Stimulated activated naive B cell treated with anti-CD40 and anti-IgM and Interleukin-4, amounts not matched to agents 10 μg/mL and 1 μg/mL and 100 μg/mL, for 72 hours (primary cell): ENCODE results near the gene MAP6.

ENCODE experiments used
- ATAC-seq, 2 donors: fragments of 150-1000 bp; cut with Tn5 transposase; replicated peaks; 2 replicates each; pipeline ENCODE4 v1.10.0; 2021; ENCODE audit warnings: moderate library complexity in 1 of 2
- DNase-seq: peaks from one replicate; pipeline ENCODE4 v3.0.0; 2021
- H3K27ac Mint-ChIP-seq: one replicate; pipeline ENCODE4 v1.8.0; 2022; ENCODE audit warnings: mild to moderate bottlenecking, mixed read lengths
- H3K27me3 Mint-ChIP-seq, 2 donors: one replicate each; pipeline ENCODE4 v1.8.0; 2022; ENCODE audit warnings: mixed read lengths in 2 of 2
- H3K36me3 Mint-ChIP-seq, 2 donors: one replicate each; pipeline ENCODE4 v1.8.0; 2022; ENCODE audit warnings: mixed read lengths in 2 of 2, mild to moderate bottlenecking in 1 of 2
- H3K4me1 Mint-ChIP-seq, 2 donors: one replicate each; pipeline ENCODE4 v1.8.0; 2022; ENCODE audit warnings: mixed read lengths in 2 of 2, mild to moderate bottlenecking in 1 of 2
- H3K4me3 Mint-ChIP-seq, 2 donors: one replicate each; pipeline ENCODE4 v1.8.0; 2022; ENCODE audit warnings: mild to moderate bottlenecking in 2 of 2, mixed read lengths in 2 of 2, moderate library complexity in 1 of 2
- H3K9me3 Mint-ChIP-seq, 2 donors: one replicate each; pipeline ENCODE4 v1.8.0; 2022; ENCODE audit warnings: mixed read lengths in 2 of 2, mild to moderate bottlenecking in 1 of 2

Gene MAP6

GRCh38 chr11:75570559-75571139 is 98.2 kb downstream of the MAP6 start:
- DNase-seq (no peak), ATAC-seq (no peak)
- Mint-ChIP-seq H3K27ac (no peak overlapping the region), H3K36me3 (peaks cover 49 to 59% of the 10 kb centered on the region in 2 donors), H3K9me3 (peaks cover 0 to under 1% of the 10 kb centered on the region in 2 donors), H3K4me3 (no peak overlapping the region), H3K27me3 (no peaks in the 10 kb centered on the region), H3K4me1 (peaks cover 0 to 1% of the 10 kb centered on the region in 2 donors)

DNA sequence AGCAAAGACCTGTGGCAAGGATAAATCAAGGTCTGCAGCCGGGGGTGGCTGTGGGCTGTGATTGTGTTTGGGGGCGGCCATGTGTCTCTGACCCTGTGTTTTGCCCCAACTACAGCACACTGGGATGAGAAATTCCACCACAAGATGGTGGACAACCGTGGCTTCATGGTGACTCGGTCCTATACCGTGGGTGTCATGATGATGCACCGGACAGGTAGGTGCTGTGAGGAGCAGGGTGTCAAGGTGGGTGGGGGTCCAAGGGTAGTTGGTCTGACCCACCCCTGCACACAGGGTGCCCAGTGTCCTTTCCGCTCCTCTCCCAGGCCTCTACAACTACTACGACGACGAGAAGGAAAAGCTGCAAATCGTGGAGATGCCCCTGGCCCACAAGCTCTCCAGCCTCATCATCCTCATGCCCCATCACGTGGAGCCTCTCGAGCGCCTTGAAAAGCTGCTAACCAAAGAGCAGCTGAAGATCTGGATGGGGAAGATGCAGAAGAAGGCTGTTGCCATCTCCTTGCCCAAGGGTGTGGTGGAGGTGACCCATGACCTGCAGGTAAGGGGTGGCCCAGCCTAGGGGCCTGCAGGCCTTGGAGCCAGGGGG is 100.1 kb downstream of the MAP6 start:
- no peak overlapping the region for H3K27ac Mint-ChIP-seq
- H3K36me3 Mint-ChIP-seq = peaks cover 40 to 54% of the 10 kb centered on the region in 2 donors
- H3K9me3 Mint-ChIP-seq = no peaks in the 10 kb centered on the region
- ATAC-seq = no peak
- H3K27me3 Mint-ChIP-seq = no peaks in the 10 kb centered on the region
- H3K4me1 Mint-ChIP-seq = peaks cover 2 to 11% of the 10 kb centered on the region in 2 donors
- H3K4me3 Mint-ChIP-seq = no peak overlapping the region
- DNase-seq = no peak

GRCh38 chr11:75567971-75568370 is 100.9 kb downstream of the MAP6 start:
- DNase-seq (no peak), ATAC-seq (no peak)
- Mint-ChIP-seq H3K36me3 (peaks cover 34 to 49% of the 10 kb centered on the region in 2 donors), H3K27me3 (no peaks in the 10 kb centered on the region), H3K4me1 (peaks cover 5 to 17% of the 10 kb centered on the region in 2 donors), H3K9me3 (no peaks in the 10 kb centered on the region), H3K4me3 (no peak overlapping the region), H3K27ac (no peak overlapping the region)

DNA sequence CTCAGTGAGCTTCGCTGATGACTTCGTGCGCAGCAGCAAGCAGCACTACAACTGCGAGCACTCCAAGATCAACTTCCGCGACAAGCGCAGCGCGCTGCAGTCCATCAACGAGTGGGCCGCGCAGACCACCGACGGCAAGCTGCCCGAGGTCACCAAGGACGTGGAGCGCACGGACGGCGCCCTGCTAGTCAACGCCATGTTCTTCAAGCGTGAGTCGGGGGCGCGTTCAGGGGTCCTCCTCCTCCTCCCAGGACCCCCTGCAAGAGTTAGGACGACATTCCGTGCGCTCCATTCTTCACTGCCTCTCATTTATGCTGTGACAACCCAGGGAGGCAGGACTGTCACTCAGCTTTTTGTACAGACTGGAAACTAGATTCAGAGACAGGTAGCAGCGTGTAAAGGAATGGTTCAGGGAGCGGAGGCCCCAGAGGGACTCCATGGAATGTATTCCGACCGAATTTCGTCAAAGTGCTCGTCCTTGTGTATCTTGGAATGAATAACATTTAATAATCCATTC is 102.0 kb downstream of the MAP6 start:
- no peak overlapping the region for H3K4me3 Mint-ChIP-seq
- H3K4me1 Mint-ChIP-seq = peaks cover 9 to 28% of the 10 kb centered on the region in 2 donors
- ATAC-seq (no peak), DNase-seq (no peak)
- peaks cover 29 to 38% of the 10 kb centered on the region in 2 donors for H3K36me3 Mint-ChIP-seq
- H3K27ac Mint-ChIP-seq = no peak overlapping the region
- no peaks in the 10 kb centered on the region for H3K27me3 Mint-ChIP-seq
- H3K9me3 Mint-ChIP-seq = no peaks in the 10 kb centered on the region

- H3K4me1 Mint-ChIP-seq = peaks cover 13 to 35% of the 10 kb centered on the region in 2 donors
- no peaks in the 10 kb centered on the region for H3K9me3 Mint-ChIP-seq
- no peak overlapping the region for H3K4me3 Mint-ChIP-seq
- H3K27ac Mint-ChIP-seq = no peak overlapping the region
- no peaks in the 10 kb centered on the region for H3K27me3 Mint-ChIP-seq
- H3K36me3 Mint-ChIP-seq = peaks cover 23 to 32% of the 10 kb centered on the region in 2 donors
- ATAC-seq (no peak), DNase-seq (no peak)
Observed at GRCh38 chr11:75565916-75566762, 102.7 kb downstream of the MAP6 start.

DNA sequence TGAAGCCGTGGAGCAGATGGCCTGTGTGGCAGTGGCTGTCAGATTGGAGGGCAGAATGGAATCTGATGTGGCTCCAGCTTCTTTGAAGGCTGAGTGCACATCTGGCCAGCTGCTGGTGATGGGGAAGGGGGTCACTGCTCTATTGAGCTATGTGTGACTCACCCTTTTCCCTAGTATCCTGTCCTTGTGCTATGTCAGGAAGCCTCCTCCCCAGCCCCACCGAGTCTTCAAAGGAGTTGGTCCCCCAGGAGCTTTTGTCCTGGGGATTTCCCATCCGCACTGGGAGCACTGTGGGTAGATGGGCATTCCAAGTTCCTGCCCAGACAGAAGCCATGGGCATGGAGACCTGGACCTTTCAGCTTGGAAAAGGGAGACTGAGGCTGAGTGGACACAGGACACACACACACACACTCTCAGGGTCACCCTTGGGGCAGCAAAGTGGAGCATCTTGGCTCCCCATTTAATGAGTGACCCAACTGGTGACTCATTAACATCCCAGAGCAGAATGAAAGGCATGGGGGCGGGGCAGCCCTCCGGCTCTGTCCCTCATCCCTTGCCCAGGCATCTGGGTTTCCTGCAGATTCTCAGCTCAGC is 103.5 kb downstream of the MAP6 start:
- ATAC-seq (no peak), DNase-seq (no peak)
- H3K27me3 Mint-ChIP-seq = no peaks in the 10 kb centered on the region
- peaks cover 21 to 27% of the 10 kb centered on the region in 2 donors for H3K36me3 Mint-ChIP-seq
- no peak overlapping the region for H3K27ac Mint-ChIP-seq
- peaks cover 14 to 37% of the 10 kb centered on the region in 2 donors for H3K4me1 Mint-ChIP-seq
- H3K9me3 Mint-ChIP-seq = no peaks in the 10 kb centered on the region
- no peak overlapping the region for H3K4me3 Mint-ChIP-seq

DNA sequence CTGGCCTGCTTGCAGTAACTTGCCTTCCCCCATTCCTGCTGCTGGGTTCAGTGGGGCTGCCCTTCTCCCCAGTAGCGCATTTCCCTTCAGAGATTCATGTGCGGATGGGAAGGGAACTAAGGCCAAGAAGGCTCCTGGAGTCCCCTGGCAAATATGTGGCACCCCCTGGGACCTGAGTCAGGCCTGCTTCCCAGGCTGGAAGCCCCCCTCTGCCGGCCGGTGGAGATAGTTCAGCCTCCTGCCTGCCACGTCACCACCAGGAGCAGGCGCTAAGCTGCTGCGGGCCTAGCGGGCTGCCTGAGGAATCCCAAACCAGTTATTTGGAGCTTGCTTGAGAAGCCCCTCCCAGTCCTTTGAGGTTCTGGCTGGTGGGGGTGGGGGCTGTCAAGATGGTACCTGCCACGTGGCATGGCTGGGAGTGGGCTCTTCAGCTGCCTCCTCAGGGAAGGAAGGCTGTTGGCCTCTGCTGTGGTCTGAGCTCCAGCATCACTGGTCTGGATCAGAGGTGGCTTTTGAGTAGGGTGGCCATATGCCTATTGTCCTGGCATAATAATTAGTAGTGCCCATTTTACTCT is 104.8 kb downstream of the MAP6 start:
- no peak for ATAC-seq
- DNase-seq = no peak
- H3K4me1 Mint-ChIP-seq = peaks cover 14 to 37% of the 10 kb centered on the region in 2 donors
- peaks cover 20% of the 10 kb centered on the region in 2 donors for H3K36me3 Mint-ChIP-seq
- peaks cover 5 to 6% of the 10 kb centered on the region in 2 donors for H3K27me3 Mint-ChIP-seq
- H3K9me3 Mint-ChIP-seq = no peaks in the 10 kb centered on the region
- H3K27ac Mint-ChIP-seq = no peak overlapping the region
- peak overlapping the region; percentile 99 to 100 for H3K4me3 Mint-ChIP-seq

DNA sequence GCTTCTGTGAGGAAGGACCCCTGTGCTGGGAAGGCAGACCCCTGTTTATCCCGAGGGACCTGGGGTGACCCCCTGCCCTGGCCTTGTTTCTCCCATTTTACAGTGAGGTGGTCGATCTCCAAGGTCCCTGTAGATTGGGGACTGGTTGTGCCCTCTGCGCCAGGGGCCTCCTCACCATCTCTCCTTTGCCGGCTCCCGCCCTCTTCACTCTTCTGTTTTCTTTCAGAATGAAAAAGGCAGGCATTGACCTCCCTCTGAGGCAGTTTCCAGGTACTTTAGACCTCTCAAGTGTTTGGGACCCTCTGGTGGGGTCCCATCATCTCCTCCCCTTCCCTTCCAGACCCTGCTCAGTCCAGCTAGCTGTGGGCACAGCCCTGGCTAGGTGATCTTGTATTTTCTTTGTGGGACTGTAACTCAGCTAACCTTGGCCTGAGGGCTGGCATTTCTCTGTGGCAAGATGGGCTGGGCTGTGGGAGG is 105.3 kb downstream of the MAP6 start:
- no peaks in the 10 kb centered on the region for H3K9me3 Mint-ChIP-seq
- no peak for DNase-seq
- peaks cover 15% of the 10 kb centered on the region in 2 donors for H3K36me3 Mint-ChIP-seq
- peak overlapping the region; percentile 79 for H3K27ac Mint-ChIP-seq
- H3K4me1 Mint-ChIP-seq = peaks cover 14 to 37% of the 10 kb centered on the region in 2 donors
- H3K27me3 Mint-ChIP-seq = peaks cover 5 to 7% of the 10 kb centered on the region in 2 donors
- peak overlapping the region; percentile 99 to 100 for H3K4me3 Mint-ChIP-seq
- no peak for ATAC-seq

DNA sequence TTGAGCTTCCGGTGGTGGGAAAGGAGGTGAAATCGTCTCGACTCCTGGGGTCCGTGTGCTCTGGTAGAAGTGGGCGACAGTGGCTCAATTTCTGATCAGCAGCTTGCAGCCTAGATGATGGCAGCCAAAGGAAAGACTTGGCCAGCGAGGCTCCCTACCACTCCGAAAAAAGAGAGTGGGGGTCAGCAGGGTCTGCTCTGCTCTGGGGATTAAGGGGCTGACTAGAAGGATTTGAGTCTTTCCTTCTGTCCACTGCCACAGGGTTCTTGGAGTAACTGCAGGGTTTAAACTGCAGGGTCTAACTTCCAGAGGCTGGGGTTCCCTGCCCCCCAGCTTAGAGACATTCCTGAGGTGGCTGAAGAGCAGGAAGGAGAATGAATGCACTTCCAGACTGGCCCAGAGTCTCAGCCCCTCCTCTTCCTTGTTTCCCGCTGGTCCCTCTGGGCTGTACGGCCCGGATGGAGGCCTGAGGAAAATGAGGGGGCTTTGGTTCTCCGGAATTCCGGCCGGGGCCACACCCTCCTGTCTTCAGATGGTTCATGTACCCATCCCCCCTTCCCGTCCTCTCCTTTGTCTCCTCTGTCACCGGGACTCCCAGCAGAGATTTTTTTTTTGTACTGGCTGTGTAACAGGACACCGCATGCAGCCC is 105.9 kb downstream of the MAP6 start:
- Mint-ChIP-seq H3K36me3 (peaks cover 9% of the 10 kb centered on the region in 2 donors), H3K4me1 (peaks cover 14 to 37% of the 10 kb centered on the region in 2 donors), H3K4me3 (peak overlapping the region; percentile 99 to 100), H3K9me3 (no peaks in the 10 kb centered on the region), H3K27me3 (peaks cover 5 to 8% of the 10 kb centered on the region in 2 donors), H3K27ac (peak overlapping the region; percentile 96)
- DNase-seq (no peak), ATAC-seq (no peak)

- DNase-seq (peak; percentile 66), ATAC-seq (peak; percentile 89 to 93)
- Mint-ChIP-seq H3K4me3 (peak within 1 kb of the TSS; percentile 99 to 100), H3K27ac (peak within 1 kb of the TSS; percentile 96), H3K4me1 (peaks cover 14 to 37% of the 10 kb centered on the region in 2 donors), H3K36me3 (peaks cover 4 to 5% of the 10 kb centered on the region in 2 donors), H3K9me3 (no peaks in the 10 kb centered on the region), H3K27me3 (peaks cover 5 to 15% of the 10 kb centered on the region in 2 donors)
Observed at GRCh38 chr11:75562048-75562835, 106.6 kb downstream of the MAP6 start, which contains the start of gene SERPINH1. SERPINH1 (plus strand) TSS chr11:75562253; CDS start chr11:75566350, 4,097 bp downstream.

DNA sequence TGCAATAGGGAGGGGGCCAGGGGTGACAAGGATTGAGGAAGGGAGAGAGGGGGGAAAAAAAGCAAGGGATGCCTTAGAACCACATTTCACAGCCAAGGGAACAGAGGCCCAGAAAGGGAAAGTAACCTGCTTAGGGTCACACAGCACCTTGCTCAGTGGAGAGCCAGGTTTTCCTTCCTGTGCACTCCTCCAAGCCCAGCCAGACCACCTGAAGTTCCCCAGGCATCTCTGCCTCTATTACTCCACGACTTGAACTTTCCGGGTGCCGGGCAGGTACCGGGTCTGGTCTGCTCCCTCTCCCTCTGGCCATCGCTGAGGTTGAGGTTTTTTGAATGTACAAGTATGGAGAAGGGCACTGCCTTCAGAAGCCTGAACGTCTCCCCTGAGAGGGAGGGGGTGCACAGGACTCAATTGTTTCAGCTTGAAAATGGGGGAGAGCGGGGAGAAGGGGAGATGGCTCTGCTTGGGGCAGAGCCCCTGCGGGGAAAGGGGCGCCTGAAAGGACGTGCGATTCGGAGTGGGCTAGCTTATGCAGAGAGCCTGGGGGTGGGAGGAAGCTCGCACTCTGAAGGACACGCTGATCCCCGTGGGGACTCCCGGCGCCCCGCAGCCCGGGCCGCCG is 107.3 kb downstream of the MAP6 start:
- ATAC-seq = no peak
- H3K36me3 Mint-ChIP-seq = peaks cover 4 to 5% of the 10 kb centered on the region in 2 donors

DNA sequence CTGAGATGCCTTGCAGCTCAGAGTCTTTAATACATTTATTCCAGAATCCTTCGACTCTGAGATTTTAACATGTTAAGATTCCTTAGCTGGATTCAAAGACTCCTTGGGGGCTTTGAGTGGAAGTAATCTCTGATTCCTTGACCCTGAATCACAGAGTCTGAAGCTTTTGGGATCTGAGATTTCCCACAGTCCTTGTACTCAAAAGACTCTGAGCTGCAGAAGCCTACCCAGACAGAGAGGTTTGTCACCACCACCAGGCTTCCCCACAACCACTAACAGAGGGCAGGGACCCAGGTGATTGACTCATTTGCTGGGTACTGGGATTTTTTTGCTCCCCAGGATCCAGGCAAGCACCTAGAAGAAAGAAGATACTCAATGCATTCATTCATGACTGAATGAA is 108.2 kb downstream of the MAP6 start:
- H3K36me3 Mint-ChIP-seq = peaks cover 0 to 4% of the 10 kb centered on the region in 2 donors
- DNase-seq (no peak), ATAC-seq (no peak)
- no peaks in the 10 kb centered on the region for H3K9me3 Mint-ChIP-seq
- peaks cover 14 to 37% of the 10 kb centered on the region in 2 donors for H3K4me1 Mint-ChIP-seq
- H3K27ac Mint-ChIP-seq = peak overlapping the region; percentile 14
- peak overlapping the region in 1 of 2 donors; percentile 57 for H3K4me3 Mint-ChIP-seq
- H3K27me3 Mint-ChIP-seq = peaks cover 5 to 26% of the 10 kb centered on the region in 2 donors

More for the DNA sequence above, 107.3 kb downstream of the MAP6 start:
- Mint-ChIP-seq H3K27ac (peak overlapping the region; percentile 96), H3K4me1 (peaks cover 14 to 37% of the 10 kb centered on the region in 2 donors), H3K27me3 (peaks cover 5 to 22% of the 10 kb centered on the region in 2 donors), H3K9me3 (no peaks in the 10 kb centered on the region), H3K4me3 (peak overlapping the region; percentile 99 to 100)
- DNase-seq = no peak
